ENCODE measurements around the gene RIPK3. TPM values are rescaled to one million over a fixed set of nuclear protein-coding genes. Genes with fewer than 3 reads are reported as not detected.

RIPK3 gene
- polyA plus RNA-seq, 2 of the 4 experiments (the other 2 are of a cell fraction) = not detected

DNA sequence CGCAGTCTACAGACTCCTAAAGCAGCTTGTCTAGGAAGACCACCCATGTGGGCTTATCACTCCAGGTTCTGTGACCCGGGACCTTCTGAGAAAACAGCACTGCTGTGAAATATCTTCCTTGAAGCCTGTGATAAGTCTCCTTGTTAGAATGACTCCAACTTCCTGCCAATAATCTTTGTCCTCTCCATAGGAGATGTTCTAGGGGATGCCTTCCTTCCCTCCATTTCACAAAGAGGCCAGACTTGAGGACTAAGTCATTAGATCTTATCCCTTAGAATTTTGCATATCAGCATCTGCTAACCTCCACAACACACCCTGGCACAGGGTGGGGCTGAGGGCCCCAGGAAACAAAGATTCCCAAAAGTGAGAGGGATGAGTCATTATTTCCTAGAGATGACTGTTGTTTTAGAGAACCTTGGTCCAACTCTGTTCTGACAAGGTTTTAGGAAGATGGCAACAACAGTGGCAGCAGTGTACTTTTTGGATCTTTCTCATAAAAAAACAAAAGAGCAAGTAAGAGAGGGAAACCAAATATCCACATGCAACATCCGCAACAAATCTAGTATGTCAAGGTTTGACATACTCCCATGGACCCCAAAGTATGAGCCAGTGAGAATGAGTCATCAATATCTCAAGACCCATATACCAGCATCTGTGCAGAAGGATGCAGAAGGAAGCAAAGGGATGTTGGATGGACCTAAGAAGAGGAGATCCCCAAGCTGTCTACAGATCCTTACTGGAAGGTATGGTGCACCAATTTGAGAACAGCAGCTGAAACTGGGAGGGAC lies 22.5 kb downstream of the RIPK3 start:
- Histone ChIP-seq H3K4me3 (no peak overlapping the region), H3K27ac (no peak overlapping the region), H3K4me2 (no peak overlapping the region), H3K4me1 (peaks cover 11% of the 10 kb centered on the region), H3K9me3 (no peaks in the 10 kb centered on the region)
- 87% methylated on average over 3 of the region's 3 CpGs for WGBS (ENCODE audit: missing lambda C conversion rate)
- DNase-seq (ENCODE audit: low read depth in 1 of 2, low spot score in 1 of 2) = no peak
- no peak for FAIRE-seq
- ChIA-PET POLR2A (interaction anchor here (0.5 kb wide), 1 partner anchor 141 kb away, joined by 4 read pairs; no protein-coding TSS in a partner anchor), CTCF (interaction anchor here (0.9 to 46.6 kb wide), 9 partner anchors 9 to 113 kb away, joined by 3 to 1142 read pairs (median 7); partner anchors contain the start of genes CBLN3, CIDEB, KHNYN and LTB4R)
- no peak for TF ChIP-seq FOSL2 (IDR thresholded peaks at IDR 0.05)
- peak; percentile 54; the same call in 1 of the 2 replicates for TF ChIP-seq FOSL2 (CRISPR knock-in tag; IDR thresholded peaks at IDR 0.05)
- TF ChIP-seq MAFK (IDR thresholded peaks at IDR 0.05; ENCODE audit: partially characterized antibody) = peak; percentile 13
- no peak for TF ChIP-seq ZNF302 (CRISPR knock-in tag; IDR thresholded peaks at IDR 0.05)
- ATAC-seq = peak in 1 of 2 experiments; percentile 36; a peak in 2 of 6 replicates

DNA sequence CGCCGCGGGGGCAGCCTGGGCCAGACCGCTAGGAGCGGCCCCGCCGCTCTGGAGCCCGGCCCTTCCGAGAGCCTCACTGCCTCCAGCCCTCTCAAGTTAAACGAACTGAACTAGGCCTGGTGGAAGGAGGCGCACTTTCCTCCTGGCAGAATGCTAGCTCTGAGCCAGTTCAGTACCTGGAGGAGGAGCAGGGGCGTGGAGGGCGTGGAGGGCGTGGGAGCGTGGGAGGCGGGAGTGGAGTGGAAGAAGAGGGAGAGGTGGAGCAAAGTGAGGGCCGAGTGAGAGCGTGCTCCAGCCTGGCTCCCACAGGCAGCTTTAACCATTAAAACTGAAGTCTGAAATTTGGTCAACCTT lies 23.2 kb downstream of the RIPK3 start:
- H3K9me3 ChIP-seq = no peaks in the 10 kb centered on the region
- H3K27ac ChIP-seq = no peak overlapping the region
- no peak overlapping the region for H3K4me2 ChIP-seq
- WGBS (ENCODE audit: missing lambda C conversion rate) = 86% methylated on average over 9 of the region's 18 CpGs
- ATAC-seq (no peak), DNase-seq (ENCODE audit: low read depth in 1 of 2, low spot score in 1 of 2) (no peak), FAIRE-seq (no peak)
- TF ChIP-seq JUN (IDR thresholded peaks at IDR 0.05) (0 out of 5 replicates have a peak, but pooled peaks of 1 of the 2 experiments have one; percentile 22), CBX2 (IDR thresholded peaks at IDR 0.05; ENCODE audit: borderline replicate concordance, low read depth) (no peak)
- ChIA-PET CTCF (interaction anchor here (0.6 to 46.6 kb wide), 7 partner anchors 9 to 113 kb away, joined by 3 to 1142 read pairs (median 5); partner anchors contain the start of genes ADCY4, CBLN3, CIDEB and DHRS1), POLR2A (no interaction called here)
- H3K4me3 ChIP-seq = no peak overlapping the region
- peaks cover 11% of the 10 kb centered on the region for H3K4me1 ChIP-seq

DNA sequence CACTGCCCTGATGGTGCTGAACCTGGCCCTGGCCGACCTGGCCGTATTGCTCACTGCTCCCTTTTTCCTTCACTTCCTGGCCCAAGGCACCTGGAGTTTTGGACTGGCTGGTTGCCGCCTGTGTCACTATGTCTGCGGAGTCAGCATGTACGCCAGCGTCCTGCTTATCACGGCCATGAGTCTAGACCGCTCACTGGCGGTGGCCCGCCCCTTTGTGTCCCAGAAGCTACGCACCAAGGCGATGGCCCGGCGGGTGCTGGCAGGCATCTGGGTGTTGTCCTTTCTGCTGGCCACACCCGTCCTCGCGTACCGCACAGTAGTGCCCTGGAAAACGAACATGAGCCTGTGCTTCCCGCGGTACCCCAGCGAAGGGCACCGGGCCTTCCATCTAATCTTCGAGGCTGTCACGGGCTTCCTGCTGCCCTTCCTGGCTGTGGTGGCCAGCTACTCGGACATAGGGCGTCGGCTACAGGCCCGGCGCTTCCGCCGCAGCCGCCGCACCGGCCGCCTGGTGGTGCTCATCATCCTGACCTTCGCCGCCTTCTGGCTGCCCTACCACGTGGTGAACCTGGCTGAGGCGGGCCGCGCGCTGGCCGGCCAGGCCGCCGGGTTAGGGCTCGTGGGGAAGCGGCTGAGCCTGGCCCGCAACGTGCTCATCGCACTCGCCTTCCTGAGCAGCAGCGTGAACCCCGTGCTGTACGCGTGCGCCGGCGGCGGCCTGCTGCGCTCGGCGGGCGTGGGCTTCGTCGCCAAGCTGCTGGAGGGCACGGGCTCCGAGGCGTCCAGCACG lies 23.8 kb downstream of the RIPK3 start:
- peaks cover 11% of the 10 kb centered on the region for H3K4me1 ChIP-seq
- ChIA-PET CTCF (interaction anchor here (0.6 to 46.6 kb wide), 7 partner anchors 8 to 114 kb away, joined by 3 to 1142 read pairs (median 5); partner anchors contain the start of genes ADCY4, CBLN3, CIDEB and DHRS1), POLR2A (no interaction called here)

DNA sequence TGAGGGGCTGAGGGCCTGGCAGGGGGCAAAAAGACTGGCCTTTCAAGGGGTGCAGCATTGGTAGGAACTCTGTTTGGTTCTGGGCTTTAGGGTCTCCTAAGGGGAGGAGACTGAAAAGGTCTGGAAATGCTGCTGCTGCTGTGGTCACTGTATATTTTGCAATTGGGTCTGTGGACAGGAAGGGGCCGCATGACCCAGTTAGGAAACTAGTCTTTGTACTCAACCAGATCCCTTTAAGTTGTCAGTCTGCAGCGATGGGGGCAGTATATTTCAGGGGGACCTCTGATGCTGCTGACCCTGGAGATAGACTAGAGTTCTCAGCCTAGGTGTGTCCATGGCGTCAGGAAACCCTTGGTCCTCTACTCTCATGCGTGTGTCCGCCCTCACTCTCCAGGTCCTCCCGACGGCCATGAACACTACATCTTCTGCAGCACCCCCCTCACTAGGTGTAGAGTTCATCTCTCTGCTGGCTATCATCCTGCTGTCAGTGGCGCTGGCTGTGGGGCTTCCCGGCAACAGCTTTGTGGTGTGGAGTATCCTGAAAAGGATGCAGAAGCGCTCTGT lies 24.5 kb downstream of the RIPK3 start:
- CTCF ChIA-PET = interaction anchor here (1.8 to 46.6 kb wide), 4 partner anchors 7 to 115 kb away, joined by 7 to 1142 read pairs (median 130); partner anchors contain the start of genes CBLN3, CIDEB, DHRS1 and KHNYN
- ATAC-seq (no peak), FAIRE-seq (no peak), DNase-seq (ENCODE audit: low read depth in 1 of 2, low spot score in 1 of 2) (no peak)
- POLR2A ChIA-PET = no interaction called here
- TF ChIP-seq CEBPB (IDR thresholded peaks at IDR 0.05) = no peak
- TF ChIP-seq JUN (IDR thresholded peaks at IDR 0.05) = peak in 1 of 2 experiments; percentile 15; a peak in 1 of 5 replicates
- no peak overlapping the region for H3K27ac ChIP-seq
- H3K4me1 ChIP-seq = peaks cover 11% of the 10 kb centered on the region
- H3K4me2 ChIP-seq = no peak overlapping the region
- H3K9me3 ChIP-seq = no peaks in the 10 kb centered on the region
- H3K4me3 ChIP-seq = no peak overlapping the region
- 89% methylated on average over 10 of the region's 10 CpGs for WGBS (ENCODE audit: missing lambda C conversion rate)

More for the DNA sequence above, 23.8 kb downstream of the RIPK3 start:
- no peak overlapping the region for H3K27ac ChIP-seq
- H3K4me2 ChIP-seq = no peak overlapping the region
- no peaks in the 10 kb centered on the region for H3K9me3 ChIP-seq
- no peak overlapping the region for H3K4me3 ChIP-seq
- 94% methylated on average over 53 of the region's 70 CpGs for WGBS (ENCODE audit: missing lambda C conversion rate)
- FAIRE-seq (no peak), DNase-seq (ENCODE audit: low read depth in 1 of 2, low spot score in 1 of 2) (no peak), ATAC-seq (no peak)
- TF ChIP-seq ZC3H11A (IDR thresholded peaks at IDR 0.05) (no peak), SREBF2 (IDR thresholded peaks at IDR 0.05) (no peak)
- TF ChIP-seq, protein P1, sequence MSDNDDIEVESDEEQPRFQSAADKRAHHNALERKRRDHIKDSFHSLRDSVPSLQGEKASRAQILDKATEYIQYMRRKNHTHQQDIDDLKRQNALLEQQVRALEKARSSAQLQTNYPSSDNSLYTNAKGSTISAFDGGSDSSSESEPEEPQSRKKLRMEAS (IDR thresholded peaks at IDR 0.05) = no peak

DNA sequence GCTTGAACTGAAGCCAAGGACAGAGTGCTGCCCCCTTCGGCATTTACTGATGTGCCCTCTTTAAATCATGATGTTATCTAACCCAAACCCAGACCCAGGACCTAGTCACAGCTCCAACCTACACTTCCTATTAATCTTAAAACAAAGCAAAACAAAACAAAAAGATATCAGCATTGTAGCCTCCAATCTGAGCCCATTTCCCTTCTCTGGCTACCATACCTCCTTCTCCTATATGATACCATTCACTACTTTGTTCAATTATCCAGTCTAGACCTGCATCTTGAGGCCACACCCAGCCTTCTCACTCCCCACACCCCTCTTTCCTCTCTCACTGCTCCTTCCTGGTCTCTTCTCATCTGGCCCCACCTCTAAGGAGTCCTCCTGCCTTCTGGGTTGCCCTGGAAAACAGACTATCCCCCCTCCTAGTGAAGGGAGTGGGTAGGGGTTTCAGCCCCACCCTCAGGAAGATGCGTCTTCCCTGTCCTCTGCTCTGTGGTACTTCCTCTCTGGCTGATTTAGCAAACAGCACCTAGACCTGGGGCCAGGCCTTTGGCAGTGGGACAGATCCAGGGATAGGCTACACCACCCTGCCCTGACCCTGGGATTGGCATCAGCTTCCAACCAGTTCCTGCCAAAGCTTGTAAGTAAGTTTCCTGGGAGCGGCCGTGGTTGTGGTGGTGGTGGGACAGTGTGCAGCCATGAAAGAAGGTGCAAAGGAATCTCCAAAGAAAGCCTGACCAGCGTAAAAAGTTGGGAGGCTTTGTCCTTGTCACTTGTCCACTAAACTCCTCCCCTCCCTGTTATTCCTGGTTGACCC lies 25.2 kb downstream of the RIPK3 start:
- no peak for FAIRE-seq
- H3K4me2 ChIP-seq = no peak overlapping the region
- H3K4me3 ChIP-seq = no peak overlapping the region
- 88% methylated on average over 5 of the region's 5 CpGs for WGBS (ENCODE audit: missing lambda C conversion rate)
- ATAC-seq = no peak
- H3K9me3 ChIP-seq = no peaks in the 10 kb centered on the region
- no peak overlapping the region for H3K27ac ChIP-seq
- H3K4me1 ChIP-seq = peaks cover 11% of the 10 kb centered on the region
- DNase-seq (ENCODE audit: low read depth in 1 of 2, low spot score in 1 of 2) = no peak
- ChIA-PET POLR2A (no interaction called here), CTCF (interaction anchor here (0.5 to 46.6 kb wide), 5 partner anchors 10 to 210 kb away, joined by 3 to 1142 read pairs (median 135); partner anchors contain the start of genes CBLN3, DHRS1, KHNYN and NOP9)
- TF ChIP-seq HOXB13 (CRISPR knock-in tag; IDR thresholded peaks at IDR 0.05; ENCODE audit: low read depth) = no peak
- TF ChIP-seq GATA3 (IDR thresholded peaks at IDR 0.05; ENCODE audit: borderline replicate concordance) = no peak
- no peak for TF ChIP-seq RAD21 (conservative IDR thresholded peaks at IDR 0.05 in 1 of 2, IDR thresholded peaks at IDR 0.05 in 1 of 2)
- TF ChIP-seq, protein P2, sequence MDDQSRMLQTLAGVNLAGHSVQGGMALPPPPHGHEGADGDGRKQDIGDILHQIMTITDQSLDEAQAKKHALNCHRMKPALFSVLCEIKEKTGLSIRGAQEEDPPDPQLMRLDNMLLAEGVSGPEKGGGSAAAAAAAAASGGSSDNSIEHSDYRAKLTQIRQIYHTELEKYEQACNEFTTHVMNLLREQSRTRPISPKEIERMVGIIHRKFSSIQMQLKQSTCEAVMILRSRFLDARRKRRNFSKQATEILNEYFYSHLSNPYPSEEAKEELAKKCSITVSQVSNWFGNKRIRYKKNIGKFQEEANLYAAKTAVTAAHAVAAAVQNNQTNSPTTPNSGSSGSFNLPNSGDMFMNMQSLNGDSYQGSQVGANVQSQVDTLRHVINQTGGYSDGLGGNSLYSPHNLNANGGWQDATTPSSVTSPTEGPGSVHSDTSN (IDR thresholded peaks at IDR 0.05) = no peak
- TF ChIP-seq, protein P3, sequence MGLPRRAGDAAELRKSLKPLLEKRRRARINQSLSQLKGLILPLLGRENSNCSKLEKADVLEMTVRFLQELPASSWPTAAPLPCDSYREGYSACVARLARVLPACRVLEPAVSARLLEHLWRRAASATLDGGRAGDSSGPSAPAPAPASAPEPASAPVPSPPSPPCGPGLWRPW (IDR thresholded peaks at IDR 0.05) = no peak
- no peak for TF ChIP-seq HOXB5 (CRISPR knock-in tag; IDR thresholded peaks at IDR 0.05)
- TF ChIP-seq HOXA7 (CRISPR knock-in tag; IDR thresholded peaks at IDR 0.05) = no peak
- no peak for TF ChIP-seq ZC3H11A (IDR thresholded peaks at IDR 0.05)
- TF ChIP-seq JUNB (IDR thresholded peaks at IDR 0.05) = no peak
- TF ChIP-seq EP300 (IDR thresholded peaks at IDR 0.05) = no peak
